ENCODE measurements around the gene MARCHF2.

GRCh38 chr19:8429044-8429443, 15.9 kb downstream of the MARCHF2 start:
- no peak for TF ChIP-seq POLR2A (IDR thresholded peaks at IDR 0.05)
- TF ChIP-seq, protein P1, sequence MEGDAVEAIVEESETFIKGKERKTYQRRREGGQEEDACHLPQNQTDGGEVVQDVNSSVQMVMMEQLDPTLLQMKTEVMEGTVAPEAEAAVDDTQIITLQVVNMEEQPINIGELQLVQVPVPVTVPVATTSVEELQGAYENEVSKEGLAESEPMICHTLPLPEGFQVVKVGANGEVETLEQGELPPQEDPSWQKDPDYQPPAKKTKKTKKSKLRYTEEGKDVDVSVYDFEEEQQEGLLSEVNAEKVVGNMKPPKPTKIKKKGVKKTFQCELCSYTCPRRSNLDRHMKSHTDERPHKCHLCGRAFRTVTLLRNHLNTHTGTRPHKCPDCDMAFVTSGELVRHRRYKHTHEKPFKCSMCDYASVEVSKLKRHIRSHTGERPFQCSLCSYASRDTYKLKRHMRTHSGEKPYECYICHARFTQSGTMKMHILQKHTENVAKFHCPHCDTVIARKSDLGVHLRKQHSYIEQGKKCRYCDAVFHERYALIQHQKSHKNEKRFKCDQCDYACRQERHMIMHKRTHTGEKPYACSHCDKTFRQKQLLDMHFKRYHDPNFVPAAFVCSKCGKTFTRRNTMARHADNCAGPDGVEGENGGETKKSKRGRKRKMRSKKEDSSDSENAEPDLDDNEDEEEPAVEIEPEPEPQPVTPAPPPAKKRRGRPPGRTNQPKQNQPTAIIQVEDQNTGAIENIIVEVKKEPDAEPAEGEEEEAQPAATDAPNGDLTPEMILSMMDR (IDR thresholded peaks at IDR 0.05): no peak

All from lower leg skin (tissue), 3 donors.